Psoas muscle (tissue), 8 donors: ENCODE measurements around the gene HOXD13. TPM values are rescaled to one million over a fixed set of nuclear protein-coding genes. Genes with fewer than 3 reads are reported as not detected.
A peak's percentile ranks its signal among the peaks of the same experiment; 100 is the strongest.

Experiments used
- ATAC-seq, 4 donors: fragments of 200-7000 bp; cut with Tn5 transposase; one replicate each; pipeline ENCODE4 v1.9.1; 2020; ENCODE audit warnings: moderate library complexity in 3 of 4, mild to moderate bottlenecking in 2 of 4
- DNase-seq, 2 donors: peaks; one replicate each; pipeline ENCODE4 v3.0.0-alpha.2; 2020
- H3K27ac ChIP-seq: fragments of 200-600 bp; one replicate; pipeline ENCODE4 v1.8.0; 2022
- H3K27me3 ChIP-seq, 3 donors: fragments of 200-600 bp in 1 of 3; one replicate each; pipeline versions ENCODE4 v1.6.1 to v1.8.0; 2013 to 2022; ENCODE audit warnings: low read length in 2 of 3, mild to moderate bottlenecking in 2 of 3, moderate library complexity in 1 of 3; ENCODE audit not compliant: insufficient read depth in 3 of 3
- H3K36me3 ChIP-seq, 2 donors: fragments of 200-600 bp in 1 of 2; one replicate each; pipeline versions ENCODE4 v1.6.1 to v1.8.0; 2013 to 2022; ENCODE audit warnings: low read depth in 1 of 2, mild to moderate bottlenecking in 1 of 2, moderate library complexity in 1 of 2; ENCODE audit not compliant: insufficient read depth in 1 of 2
- H3K4me1 ChIP-seq: fragments of 200-600 bp; one replicate; pipeline ENCODE4 v1.8.0; 2022
- H3K4me3 ChIP-seq: fragments of 200-600 bp; one replicate; pipeline ENCODE4 v1.8.0; 2022; ENCODE audit warnings: mild to moderate bottlenecking
- H3K9me3 ChIP-seq: fragments of 200-600 bp; one replicate; pipeline ENCODE4 v1.8.0; 2022
- WGBS, 3 donors: extraction: QIAGEN DNeasy Blood & Tissue Kit; methylation state at CpG; one replicate each; pipeline versions ENCODE4 v1.1.6 to v1.1.7; 2013; 5-methylcytosine and 5-hydroxymethylcytosine counted together
- intact Hi-C, 2 donors: fragments of 100-400 bp; cut with DNase I; formaldehyde crosslinking; loops; one replicate each; pipeline versions ENCODE4 v1.11.0 to v1.14.2; 2022
- polyA plus RNA-seq, 3 donors: library from polyadenylated mRNA; stranded (reverse); fragments of 200-250 nt; gene quantifications; one replicate each; pipeline ENCODE4 v1.2.3, GENCODE V29; 2013
- total RNA-seq, 4 donors: library from RNA; stranded (reverse); fragmentation: NEBNext Ultra II Directional in 2 of 4; extraction: Animal tissue kit (Norgen Biotek cat#: 25700) in 2 of 4; gene quantifications; one replicate each; pipeline versions ENCODE4 v1.2.1 to v1.2.4, GENCODE V29; 2021 to 2023
- TF ChIP-seq, protein P1 (sequence below): fragments of 200-600 bp; IDR thresholded peaks from one replicate; pipeline ENCODE4 v1.8.0; 2022; ENCODE audit warnings: antibody characterized with exemption
- donor health status: healthy with polysubstance abuse.
- donor health status: DM: no; HTN: no; CAD: no; lungs with moderate emphysema.
- donor health status: Bipolar disorder and iron deficiency.
- donor health status: healthy.
- donor health status: DM: yes; HTN: yes; CAD: no.
- donor health status: DM: no; HTN: no; CAD: no.
- donor health status: DM: no; HTN: no; CAD: no.
- donor health status: DM: yes; HTN: yes; CAD: no.

HOXD13 gene
- total and polyA plus RNA-seq, 7 donors = 0.01 TPM; not detected in 6

DNA sequence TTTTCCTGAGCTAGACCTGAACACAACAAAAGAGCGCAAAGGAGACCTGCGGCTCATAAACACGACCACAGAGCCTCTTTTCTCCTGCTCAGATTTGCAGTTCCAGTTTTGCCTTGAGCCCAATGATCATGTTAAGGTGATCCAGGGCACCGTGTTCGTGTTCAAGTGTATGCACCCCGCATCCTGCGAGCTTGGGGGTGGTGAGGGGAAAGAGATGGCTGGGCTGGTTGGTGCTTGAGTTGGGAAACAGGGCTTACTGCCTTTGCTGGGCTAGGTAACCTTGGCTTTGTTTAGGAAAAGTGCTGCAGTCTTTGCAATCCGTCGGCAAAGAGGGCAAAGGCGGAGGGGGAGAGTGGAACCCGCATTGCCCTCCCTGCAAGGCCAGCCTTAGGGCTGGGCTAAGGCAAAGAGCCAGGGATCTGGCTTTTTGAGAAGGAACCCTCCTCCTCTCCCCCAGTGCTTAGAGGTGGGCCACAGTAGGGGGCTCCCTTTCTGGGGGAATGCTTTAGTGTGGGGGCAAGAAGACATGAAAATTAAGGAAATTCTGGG lies 25.4 kb downstream of the HOXD13 start:
- no peak for ATAC-seq
- no peaks in the 10 kb centered on the region for H3K9me3 ChIP-seq
- no peaks in the 10 kb centered on the region for H3K36me3 ChIP-seq
- peaks cover 7 to 90% (median 62%) of the 10 kb centered on the region in 3 donors for H3K27me3 ChIP-seq
- H3K4me1 ChIP-seq = peaks cover 2% of the 10 kb centered on the region
- TF ChIP-seq, protein P1, sequence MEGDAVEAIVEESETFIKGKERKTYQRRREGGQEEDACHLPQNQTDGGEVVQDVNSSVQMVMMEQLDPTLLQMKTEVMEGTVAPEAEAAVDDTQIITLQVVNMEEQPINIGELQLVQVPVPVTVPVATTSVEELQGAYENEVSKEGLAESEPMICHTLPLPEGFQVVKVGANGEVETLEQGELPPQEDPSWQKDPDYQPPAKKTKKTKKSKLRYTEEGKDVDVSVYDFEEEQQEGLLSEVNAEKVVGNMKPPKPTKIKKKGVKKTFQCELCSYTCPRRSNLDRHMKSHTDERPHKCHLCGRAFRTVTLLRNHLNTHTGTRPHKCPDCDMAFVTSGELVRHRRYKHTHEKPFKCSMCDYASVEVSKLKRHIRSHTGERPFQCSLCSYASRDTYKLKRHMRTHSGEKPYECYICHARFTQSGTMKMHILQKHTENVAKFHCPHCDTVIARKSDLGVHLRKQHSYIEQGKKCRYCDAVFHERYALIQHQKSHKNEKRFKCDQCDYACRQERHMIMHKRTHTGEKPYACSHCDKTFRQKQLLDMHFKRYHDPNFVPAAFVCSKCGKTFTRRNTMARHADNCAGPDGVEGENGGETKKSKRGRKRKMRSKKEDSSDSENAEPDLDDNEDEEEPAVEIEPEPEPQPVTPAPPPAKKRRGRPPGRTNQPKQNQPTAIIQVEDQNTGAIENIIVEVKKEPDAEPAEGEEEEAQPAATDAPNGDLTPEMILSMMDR = no peak
- no peak for DNase-seq
- H3K4me3 ChIP-seq = no peak overlapping the region
- intact Hi-C loops = no loop called here
- H3K27ac ChIP-seq = no peak overlapping the region
- WGBS, 3 donors = 18 to 27% (median 26%) methylated on average over 11 of the region's 11 CpGs

DNA sequence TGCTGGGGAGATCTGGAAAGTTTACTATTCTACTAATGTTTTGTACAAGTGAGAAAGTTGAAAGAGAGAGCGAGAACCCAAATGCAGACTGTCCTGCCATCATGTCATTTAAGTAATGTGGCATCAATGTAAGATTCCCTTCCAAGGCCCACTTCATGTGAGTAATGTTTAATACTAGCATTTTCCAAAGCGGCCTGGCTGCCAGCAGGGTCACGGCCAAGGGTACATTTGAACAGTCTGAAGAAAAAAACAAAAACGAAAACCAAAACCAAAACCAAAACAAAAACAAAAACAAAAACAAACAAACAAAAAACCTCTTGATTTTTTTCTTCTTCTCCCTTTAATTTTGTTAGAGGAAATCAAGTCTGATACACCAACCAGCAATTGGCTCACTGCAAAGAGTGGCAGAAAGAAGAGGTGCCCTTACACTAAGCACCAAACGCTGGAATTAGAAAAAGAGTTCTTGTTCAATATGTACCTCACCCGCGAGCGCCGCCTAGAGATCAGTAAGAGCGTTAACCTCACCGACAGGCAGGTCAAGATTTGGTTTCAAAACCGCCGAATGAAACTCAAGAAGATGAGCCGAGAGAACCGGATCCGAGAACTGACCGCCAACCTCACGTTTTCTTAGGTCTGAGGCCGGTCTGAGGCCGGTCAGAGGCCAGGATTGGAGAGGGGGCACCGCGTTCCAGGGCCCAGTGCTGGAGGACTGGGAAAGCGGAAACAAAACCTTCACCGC lies 26.2 kb downstream of the HOXD13 start:
- ATAC-seq = no peak
- intact Hi-C loops = no loop called here
- Histone ChIP-seq H3K9me3 (no peaks in the 10 kb centered on the region), H3K4me3 (no peak overlapping the region), H3K27ac (no peak overlapping the region), H3K27me3 (peaks cover 7 to 82% (median 60%) of the 10 kb centered on the region in 3 donors), H3K36me3 (no peaks in the 10 kb centered on the region), H3K4me1 (peaks cover 2% of the 10 kb centered on the region)
- 24 to 32% (median 27%) methylated on average over 24 of the region's 24 CpGs for WGBS, 3 donors
- DNase-seq = no peak
- TF ChIP-seq, protein P1 = peak; percentile 18

DNA sequence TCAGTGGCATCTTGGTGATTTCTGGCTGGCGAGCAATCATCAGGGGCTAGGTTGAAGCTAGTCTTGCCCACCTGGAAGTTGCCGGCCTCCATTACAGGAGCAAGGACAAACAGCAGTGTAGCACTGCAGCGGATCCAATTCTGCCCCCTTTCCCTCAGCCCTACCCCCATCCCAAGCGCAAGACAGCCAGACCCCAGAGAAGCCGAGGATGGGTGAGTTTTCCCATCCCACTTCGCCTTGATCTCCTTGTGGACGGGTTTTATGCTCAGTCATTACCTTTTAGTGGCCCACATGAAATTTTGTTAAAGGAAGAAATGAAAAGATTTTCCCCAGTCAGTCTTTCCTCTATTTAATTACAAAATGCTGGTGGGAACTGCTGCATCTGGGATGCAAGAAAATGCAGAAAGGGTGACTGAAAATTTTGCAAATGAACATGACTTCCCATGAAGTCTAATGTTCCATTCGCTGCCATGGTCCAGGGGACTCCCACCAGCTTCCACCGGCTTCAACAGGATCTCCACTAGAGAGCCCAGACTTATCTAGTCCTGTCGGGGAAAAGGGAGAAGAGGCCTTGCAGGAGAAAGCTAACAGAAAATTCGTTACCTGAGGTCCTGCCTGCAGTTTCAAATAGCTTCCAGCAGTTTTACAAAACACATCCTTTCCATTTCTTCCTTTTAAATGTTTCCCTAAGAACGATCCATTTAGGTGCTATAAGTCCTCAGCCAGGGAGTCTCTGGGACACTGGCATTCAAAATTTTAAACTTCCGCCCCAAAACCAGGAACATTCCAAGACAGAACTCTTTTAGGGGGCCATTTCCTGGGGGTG lies 28.1 kb downstream of the HOXD13 start:
- H3K4me3 ChIP-seq = no peak overlapping the region

DNA sequence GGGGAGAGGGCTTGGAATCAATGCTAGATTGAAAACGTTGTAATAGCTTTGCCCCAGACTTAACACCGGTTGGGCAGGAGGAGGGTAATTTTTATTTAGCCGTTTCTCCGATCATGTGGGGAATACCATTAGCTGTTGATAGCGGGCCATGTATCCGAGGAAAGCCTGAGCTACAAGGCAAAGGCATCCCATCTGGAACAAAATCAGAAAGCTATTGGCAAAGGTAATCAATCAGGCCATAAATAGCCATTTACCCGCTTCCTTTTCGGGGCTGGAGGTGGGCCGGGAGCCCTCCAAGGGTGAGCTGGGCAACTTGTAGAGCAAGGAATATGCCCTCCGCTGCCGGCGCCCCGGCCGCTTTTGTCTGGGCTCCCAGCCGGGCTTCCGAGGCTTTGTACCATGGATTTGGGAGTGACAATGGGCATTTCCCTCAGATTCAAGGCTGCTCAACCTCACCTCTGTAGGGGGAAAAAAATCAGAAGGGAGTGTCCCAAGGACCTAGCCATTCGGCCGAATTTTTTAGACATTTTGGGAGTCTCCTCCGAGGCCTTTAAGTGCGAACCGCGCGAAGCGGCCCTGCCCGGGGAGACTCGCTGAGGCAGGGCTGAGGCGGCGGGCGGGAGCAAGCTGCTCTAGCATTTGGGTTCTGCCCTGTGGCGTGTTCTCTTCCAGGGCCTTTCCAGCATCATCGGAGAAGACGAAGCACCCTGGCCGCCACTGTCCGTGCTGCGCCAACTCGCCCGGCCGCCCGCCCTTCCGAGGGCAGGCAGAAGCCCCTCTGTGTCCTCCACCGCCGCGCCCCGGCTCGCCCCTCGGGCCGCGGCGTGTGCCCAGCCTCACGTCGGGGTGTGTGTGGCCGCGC lies 28.9 kb downstream of the HOXD13 start:
- Histone ChIP-seq H3K27ac (no peak overlapping the region), H3K36me3 (no peaks in the 10 kb centered on the region), H3K4me1 (peaks cover under 1% of the 10 kb centered on the region), H3K27me3 (peaks cover 7 to 59% (median 41%) of the 10 kb centered on the region in 3 donors), H3K9me3 (no peaks in the 10 kb centered on the region), H3K4me3 (peak overlapping the region; percentile 83)
- 28 to 35% (median 33%) methylated on average over 53 of the region's 53 CpGs for WGBS, 3 donors
- ATAC-seq = no peak
- intact Hi-C loops = loop anchor here in 1 of 2 donors (5.0 kb wide), 1 partner anchor 1026 kb away; no protein-coding TSS in a partner anchor
- TF ChIP-seq, protein P1 = no peak
- no peak for DNase-seq

More for the DNA sequence above, 28.1 kb downstream of the HOXD13 start:
- intact Hi-C loops = loop anchor here in 1 of 2 donors (5.0 kb wide), 1 partner anchor 1027 kb away; no protein-coding TSS in a partner anchor
- no peaks in the 10 kb centered on the region for H3K9me3 ChIP-seq
- 75 to 78% (median 77%) methylated on average over 13 of the region's 13 CpGs for WGBS, 3 donors
- ATAC-seq = no peak
- no peaks in the 10 kb centered on the region for H3K36me3 ChIP-seq
- peaks cover 7 to 64% (median 49%) of the 10 kb centered on the region in 3 donors for H3K27me3 ChIP-seq
- TF ChIP-seq, protein P1 = no peak
- H3K27ac ChIP-seq = no peak overlapping the region
- DNase-seq = no peak
- H3K4me1 ChIP-seq = peaks cover 2% of the 10 kb centered on the region
